Measurements from ENCODE around the gene SPATA25. TPM values are rescaled to one million over a fixed set of nuclear protein-coding genes. Genes with fewer than 3 reads are reported as not detected.

The SPATA25 gene
- total and polyA plus RNA-seq, 2 donors (not counting 3 experiments of a cell fraction or from before 2014, with no cell fraction given), result 0.69 to 1.3 TPM

DNA sequence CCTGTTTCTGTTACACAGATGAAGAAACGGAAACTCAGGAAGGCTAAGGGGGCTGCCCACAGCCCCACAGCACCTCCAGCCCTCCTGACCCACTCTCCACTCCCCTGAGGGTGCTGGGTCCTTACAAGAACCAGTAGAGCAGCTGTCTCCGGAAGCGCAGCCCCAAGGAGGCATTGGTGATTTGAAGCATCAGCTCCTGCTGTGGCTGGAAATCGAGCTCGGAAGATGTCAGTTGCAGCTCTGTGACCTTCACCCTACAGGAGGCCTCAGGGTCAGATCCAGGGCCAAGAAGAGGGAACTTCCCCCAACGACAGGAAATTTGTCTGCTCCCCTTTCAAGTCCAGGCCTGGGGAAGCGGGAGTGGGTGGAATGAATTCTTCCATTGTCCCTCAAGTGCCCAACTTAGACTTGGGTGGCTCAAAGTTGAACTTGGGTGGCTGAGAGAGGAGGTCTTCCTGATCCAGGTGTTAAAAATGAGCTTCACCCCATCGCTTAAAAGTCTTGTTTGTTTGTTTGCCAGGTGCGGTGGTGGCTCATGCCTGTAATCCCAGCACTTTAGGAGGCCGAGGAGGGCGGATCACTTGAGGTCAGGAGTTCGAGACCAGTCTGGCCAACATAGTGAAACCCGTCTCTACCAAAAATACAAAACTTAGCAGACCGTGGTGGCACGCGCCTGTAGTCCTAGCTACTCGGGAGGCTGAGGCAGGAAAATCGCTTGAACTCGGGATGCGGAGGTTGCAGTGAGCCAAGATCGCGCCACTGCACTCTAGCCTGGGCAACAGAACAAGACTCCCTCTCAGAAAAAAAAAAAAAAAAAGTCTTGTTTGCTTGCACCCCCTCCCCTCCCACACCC is 22.6 kb upstream of the SPATA25 start:
- H3K27me3 ChIP-seq (ENCODE audit: control insufficient read depth in 2 of 2, insufficient read depth in 2 of 2, low read length in 2 of 2), result no peaks in the 10 kb centered on the region
- intact Hi-C loops (cut with micrococcal nuclease) (loop anchor here (1.0 to 10.0 kb wide), 3 partner anchors 19 to 565 kb away; partner anchors contain the start of genes CTSA, NEURL2, SDC4 and ZNF335), dilution Hi-C loops (cut with MboI; ENCODE audit: extremely low pct_ligation_motif_present, low sequenced_read_pairs) (no loop called here)
- H3K4me2 ChIP-seq (ENCODE audit: insufficient read depth, low read length), result peak overlapping the region; percentile 31
- H2AFZ ChIP-seq (ENCODE audit: low read depth, low read length), result peak overlapping the region; percentile 25
- no peaks in the 10 kb centered on the region for H4K20me1 ChIP-seq (replicated peaks; ENCODE audit: control insufficient read depth, extremely low read depth, insufficient read depth, low read length)
- FAIRE-seq (no peak), DNase-seq (ENCODE audit: low read depth, low spot score) (no peak)
- BruUV-seq (replicated peaks), result TSS peak; percentile 6
- ChIA-PET CTCF (interaction anchor here (1.0 to 5.0 kb wide), 6 partner anchors 10 to 27 kb away, joined by 3 to 22 read pairs (median 8); partner anchors contain the start of genes CTSA, NEURL2 and PCIF1), POLR2A (interaction anchor here (3.8 kb wide), 1 partner anchor 25 kb away, joined by 22 read pairs; the partner anchor contains the start of gene PCIF1)
- H3K4me1 ChIP-seq (ENCODE audit: control insufficient read depth, extremely low read depth, insufficient read depth, low read length), result peaks cover 28% of the 10 kb centered on the region
- peaks cover 0 to 9% of the 10 kb centered on the region in 2 experiments for H3K36me3 ChIP-seq (ENCODE audit: control insufficient read depth in 2 of 2, extremely low read depth in 1 of 2, insufficient read depth in 2 of 2, low read length in 2 of 2)
- H3K4me3 ChIP-seq (replicated peaks in 1 of 3; ENCODE audit: insufficient read depth in 1 of 3, low read depth in 1 of 3, low read length in 3 of 3), result peak overlapping the region in 1 of 3 experiments; percentile 23
- no peaks in the 10 kb centered on the region for H3K9me1 ChIP-seq (replicated peaks; ENCODE audit: control insufficient read depth, extremely low read depth, insufficient read depth, low read length)
- H3K27ac ChIP-seq (ENCODE audit: insufficient read depth, low read depth, low read length), result no peak overlapping the region
- TF ChIP-seq POLR2AphosphoS5 (IDR thresholded peaks at IDR 0.05; ENCODE audit: insufficient read depth, low read depth, low read length) (peak; percentile 11), MYC (IDR thresholded peaks at IDR 0.05; ENCODE audit: low read depth, low read length) (no peak)
- H3K79me2 ChIP-seq (ENCODE audit: control insufficient read depth, insufficient read depth, low read length), result no peaks in the 10 kb centered on the region
- H3K9me3 ChIP-seq (replicated peaks; ENCODE audit: control insufficient read depth, insufficient read depth, low read length), result no peaks in the 10 kb centered on the region
- no peak overlapping the region for H3K9ac ChIP-seq (replicated peaks; ENCODE audit: extremely low read depth, insufficient read depth, low read length)

DNA sequence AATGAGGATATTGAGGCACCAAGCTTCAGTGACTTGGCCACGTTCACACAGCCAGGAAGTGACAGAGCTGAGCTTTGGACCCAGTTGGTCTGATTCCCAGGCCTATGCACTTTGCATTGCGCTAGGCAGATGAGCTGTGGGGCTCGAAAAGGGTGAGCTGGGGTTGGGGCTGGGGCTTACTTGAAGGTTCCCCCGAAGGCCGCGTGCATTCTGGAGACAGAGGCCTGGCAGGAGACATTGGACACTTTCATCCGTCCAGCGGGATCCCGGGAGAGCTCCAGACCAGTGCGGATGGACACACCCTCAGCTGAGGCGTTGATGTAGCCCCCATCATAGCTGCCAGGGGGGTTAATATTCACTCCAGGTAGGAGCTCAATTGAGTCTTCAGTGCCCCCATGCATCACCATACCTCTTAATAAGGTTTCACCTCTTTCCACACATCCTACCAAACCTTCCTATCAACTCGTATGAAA is 21.9 kb upstream of the SPATA25 start:
- H3K9ac ChIP-seq (replicated peaks; ENCODE audit: extremely low read depth, insufficient read depth, low read length), result no peak overlapping the region
- dilution Hi-C loops (cut with MboI; ENCODE audit: extremely low pct_ligation_motif_present, low sequenced_read_pairs) (no loop called here), intact Hi-C loops (cut with micrococcal nuclease) (no loop called here)
- H3K4me1 ChIP-seq (ENCODE audit: control insufficient read depth, extremely low read depth, insufficient read depth, low read length), result peaks cover 25% of the 10 kb centered on the region
- FAIRE-seq, result no peak
- no peak overlapping the region for H3K4me3 ChIP-seq (replicated peaks in 1 of 3; ENCODE audit: insufficient read depth in 1 of 3, low read depth in 1 of 3, low read length in 3 of 3)
- CTCF ChIA-PET, result interaction anchor here (1.0 to 5.0 kb wide), 5 partner anchors 11 to 27 kb away, joined by 3 to 22 read pairs (median 9); partner anchors contain the start of genes CTSA, NEURL2 and PCIF1
- POLR2A ChIA-PET, result interaction anchor here (0.7 to 3.8 kb wide), 2 partner anchors 24 to 25 kb away, joined by 6 to 22 read pairs; partner anchors contain the start of gene PCIF1
- no peaks in the 10 kb centered on the region for H3K27me3 ChIP-seq (ENCODE audit: control insufficient read depth in 2 of 2, insufficient read depth in 2 of 2, low read length in 2 of 2)
- TF ChIP-seq GATA2 (IDR thresholded peaks at IDR 0.05; ENCODE audit: insufficient read depth, insufficient read length, low read depth, low read length) (no peak), POLR2A (IDR thresholded peaks at IDR 0.05; ENCODE audit: low read depth, low read length) (no peak), MYC (IDR thresholded peaks at IDR 0.05; ENCODE audit: low read depth, low read length) (no peak), JUN (IDR thresholded peaks at IDR 0.05; ENCODE audit: borderline replicate concordance, insufficient read depth, insufficient read length, low read depth) (no peak), POLR2AphosphoS5 (IDR thresholded peaks at IDR 0.05; ENCODE audit: insufficient read depth, low read depth, low read length) (no peak), FOS (IDR thresholded peaks at IDR 0.05; ENCODE audit: borderline replicate concordance, insufficient read depth, low read length) (no peak)
- TF ChIP-seq, protein P1, sequence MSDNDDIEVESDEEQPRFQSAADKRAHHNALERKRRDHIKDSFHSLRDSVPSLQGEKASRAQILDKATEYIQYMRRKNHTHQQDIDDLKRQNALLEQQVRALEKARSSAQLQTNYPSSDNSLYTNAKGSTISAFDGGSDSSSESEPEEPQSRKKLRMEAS (IDR thresholded peaks at IDR 0.05; ENCODE audit: insufficient read depth, insufficient read length), result no peak
- TF ChIP-seq, protein P2, sequence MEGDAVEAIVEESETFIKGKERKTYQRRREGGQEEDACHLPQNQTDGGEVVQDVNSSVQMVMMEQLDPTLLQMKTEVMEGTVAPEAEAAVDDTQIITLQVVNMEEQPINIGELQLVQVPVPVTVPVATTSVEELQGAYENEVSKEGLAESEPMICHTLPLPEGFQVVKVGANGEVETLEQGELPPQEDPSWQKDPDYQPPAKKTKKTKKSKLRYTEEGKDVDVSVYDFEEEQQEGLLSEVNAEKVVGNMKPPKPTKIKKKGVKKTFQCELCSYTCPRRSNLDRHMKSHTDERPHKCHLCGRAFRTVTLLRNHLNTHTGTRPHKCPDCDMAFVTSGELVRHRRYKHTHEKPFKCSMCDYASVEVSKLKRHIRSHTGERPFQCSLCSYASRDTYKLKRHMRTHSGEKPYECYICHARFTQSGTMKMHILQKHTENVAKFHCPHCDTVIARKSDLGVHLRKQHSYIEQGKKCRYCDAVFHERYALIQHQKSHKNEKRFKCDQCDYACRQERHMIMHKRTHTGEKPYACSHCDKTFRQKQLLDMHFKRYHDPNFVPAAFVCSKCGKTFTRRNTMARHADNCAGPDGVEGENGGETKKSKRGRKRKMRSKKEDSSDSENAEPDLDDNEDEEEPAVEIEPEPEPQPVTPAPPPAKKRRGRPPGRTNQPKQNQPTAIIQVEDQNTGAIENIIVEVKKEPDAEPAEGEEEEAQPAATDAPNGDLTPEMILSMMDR (IDR thresholded peaks at IDR 0.05; ENCODE audit: extremely low read depth in 1 of 2, insufficient read depth in 1 of 2, low read depth in 1 of 2, low read length in 2 of 2), result no peak
- no peaks in the 10 kb centered on the region for H3K9me1 ChIP-seq (replicated peaks; ENCODE audit: control insufficient read depth, extremely low read depth, insufficient read depth, low read length)
- no peak overlapping the region for H3K4me2 ChIP-seq (ENCODE audit: insufficient read depth, low read length)
- peaks cover 0 to 14% of the 10 kb centered on the region in 2 experiments for H3K36me3 ChIP-seq (ENCODE audit: control insufficient read depth in 2 of 2, extremely low read depth in 1 of 2, insufficient read depth in 2 of 2, low read length in 2 of 2)
- no peaks in the 10 kb centered on the region for H3K9me3 ChIP-seq (replicated peaks; ENCODE audit: control insufficient read depth, insufficient read depth, low read length)
- H2AFZ ChIP-seq (ENCODE audit: low read depth, low read length), result no peak overlapping the region
- BruUV-seq (replicated peaks), result no TSS peak
- H4K20me1 ChIP-seq (replicated peaks; ENCODE audit: control insufficient read depth, extremely low read depth, insufficient read depth, low read length), result no peaks in the 10 kb centered on the region
- no peak for DNase-seq (ENCODE audit: low read depth, low spot score)
- H3K79me2 ChIP-seq (ENCODE audit: control insufficient read depth, insufficient read depth, low read length), result no peaks in the 10 kb centered on the region
- no peak overlapping the region for H3K27ac ChIP-seq (ENCODE audit: insufficient read depth, low read depth, low read length)
